Activated CD4-positive, alpha-beta T cell treated with anti-CD3 and anti-CD28 coated beads, Interleukin-2, amount 10 ng/mL, durations not matched to agents 24 days and 14 days (primary cell): ENCODE data around the gene DHRS7B. TPM values are rescaled to one million over a fixed set of nuclear protein-coding genes. Genes with fewer than 3 reads are reported as not detected.
"Not testable (repeated sequence)": the region's sequence is repeated elsewhere in the genome, so short reads cannot be mapped to it uniquely, and the experiment has no call there.

ENCODE experiments used
- DNase-seq: peaks from one replicate; pipeline ENCODE4 v3.0.0; 2022
- H3K27ac Mint-ChIP-seq: one replicate; pipeline ENCODE4 v1.8.0; 2022; ENCODE audit warnings: mild to moderate bottlenecking, mixed read lengths
- H3K27me3 Mint-ChIP-seq: one replicate; pipeline ENCODE4 v1.8.0; 2022; ENCODE audit warnings: mixed read lengths
- H3K36me3 Mint-ChIP-seq: one replicate; pipeline ENCODE4 v1.8.0; 2022; ENCODE audit warnings: low read depth, mild to moderate bottlenecking, mixed read lengths
- H3K4me1 Mint-ChIP-seq: one replicate; pipeline ENCODE4 v1.8.0; 2021; ENCODE audit warnings: mixed read lengths
- H3K4me3 Mint-ChIP-seq: one replicate; pipeline ENCODE4 v1.8.0; 2022; ENCODE audit warnings: mild to moderate bottlenecking, moderate library complexity, mixed read lengths
- H3K9me3 Mint-ChIP-seq: one replicate; pipeline ENCODE4 v1.8.0; 2021; ENCODE audit warnings: mixed read lengths
- intact Hi-C: fragments of 100-400 bp; cut with micrococcal nuclease; formaldehyde crosslinking; loops from one replicate; pipeline ENCODE4 v1.15.1; 2023
- total RNA-seq: library from RNA; stranded (reverse); gene quantifications from 2 replicates; pipeline ENCODE4 v1.2.3, GENCODE V29; 2022

DHRS7B gene
- total RNA-seq, 1 donor from 2014 or later: 22.8 TPM

GRCh38 chr17:21218101-21218500, 91.3 kb downstream of the DHRS7B start:
- Mint-ChIP-seq H3K4me1 (peaks cover 30% of the 10 kb centered on the region), H3K27ac (peak overlapping the region; percentile 58), H3K27me3 (no peaks in the 10 kb centered on the region), H3K4me3 (no peak overlapping the region), H3K36me3 (peaks cover 23% of the 10 kb centered on the region), H3K9me3 (no peaks in the 10 kb centered on the region)
- intact Hi-C loops: no loop called here
- no peak for DNase-seq

DNA sequence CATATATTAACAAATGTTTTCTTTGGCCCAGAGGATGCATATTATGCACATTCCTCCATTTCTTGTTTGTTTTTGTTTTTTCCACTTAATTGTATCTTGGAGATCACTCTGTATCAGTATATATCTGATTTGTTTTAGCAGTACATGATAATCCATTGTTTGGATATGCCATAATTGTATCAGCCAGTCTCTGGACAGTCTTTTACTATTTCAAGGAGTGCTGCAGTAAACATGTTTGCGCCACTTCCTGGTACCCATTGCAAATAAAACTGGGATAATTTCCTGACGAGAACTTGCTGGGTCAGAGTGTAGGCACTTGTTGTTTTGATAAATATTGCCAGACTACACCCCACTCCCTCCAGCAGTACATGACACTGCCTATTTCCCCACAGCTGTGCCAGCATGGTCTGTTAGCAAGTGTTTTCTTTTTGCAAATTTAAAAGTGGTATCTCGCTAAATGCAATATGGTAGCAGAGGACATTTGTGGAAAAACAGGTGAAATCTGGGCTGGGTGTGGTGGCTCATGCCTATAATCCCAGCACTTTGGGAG, 92.1 kb downstream of the DHRS7B start:
- Mint-ChIP-seq H3K9me3 (no peaks in the 10 kb centered on the region), H3K4me3 (no peak overlapping the region), H3K36me3 (peaks cover 23% of the 10 kb centered on the region), H3K27ac (no peak overlapping the region), H3K4me1 (peaks cover 27% of the 10 kb centered on the region), H3K27me3 (no peaks in the 10 kb centered on the region)
- intact Hi-C loops: no loop called here
- DNase-seq: no peak

GRCh38 chr17:21223086-21223485, 96.3 kb downstream of the DHRS7B start:
- H3K4me3 Mint-ChIP-seq: no peak overlapping the region
- no peak overlapping the region for H3K27ac Mint-ChIP-seq
- intact Hi-C loops: no loop called here
- peaks cover 2% of the 10 kb centered on the region for H3K4me1 Mint-ChIP-seq
- DNase-seq: no peak
- peaks cover 12% of the 10 kb centered on the region for H3K36me3 Mint-ChIP-seq
- H3K27me3 Mint-ChIP-seq: no peaks in the 10 kb centered on the region
- H3K9me3 Mint-ChIP-seq: no peaks in the 10 kb centered on the region

- H3K9me3 Mint-ChIP-seq, H3K4me3 Mint-ChIP-seq, H3K27ac Mint-ChIP-seq, H3K4me1 Mint-ChIP-seq, H3K36me3 Mint-ChIP-seq, DNase-seq, intact Hi-C loops, H3K27me3 Mint-ChIP-seq: not testable (repeated sequence)
Measured at GRCh38 chr17:21227277-21227676, 100.5 kb downstream of the DHRS7B start.

GRCh38 chr17:21228111-21228510, 101.3 kb downstream of the DHRS7B start:
- no peak for DNase-seq
- Mint-ChIP-seq H3K36me3 (no peaks in the 10 kb centered on the region), H3K4me3 (no peak overlapping the region), H3K27me3 (no peaks in the 10 kb centered on the region), H3K9me3 (no peaks in the 10 kb centered on the region), H3K27ac (no peak overlapping the region), H3K4me1 (no peaks in the 10 kb centered on the region)
- intact Hi-C loops: no loop called here

DNA sequence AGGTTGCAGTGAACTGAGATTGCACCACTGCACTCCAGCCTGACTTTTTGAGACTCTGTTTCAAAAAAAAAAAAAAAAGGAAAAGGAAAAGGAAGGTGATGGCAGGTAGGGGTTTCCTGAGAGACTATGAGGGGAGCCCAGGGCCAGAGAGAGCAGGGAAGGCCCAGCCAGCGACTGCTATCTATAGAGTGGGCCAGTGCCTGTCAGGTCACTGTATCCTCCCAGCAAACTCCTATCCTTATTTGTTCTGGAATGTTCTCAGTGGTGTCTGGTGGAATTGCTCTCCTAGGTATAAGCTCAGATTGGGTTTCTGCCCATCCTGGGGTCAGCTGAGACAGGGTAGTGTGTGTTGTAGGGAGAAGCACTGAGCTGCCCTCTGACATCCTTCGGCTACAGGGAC, 102.1 kb downstream of the DHRS7B start:
- Mint-ChIP-seq H3K9me3 (no peaks in the 10 kb centered on the region), H3K4me1 (no peaks in the 10 kb centered on the region), H3K36me3 (no peaks in the 10 kb centered on the region), H3K4me3 (no peak overlapping the region), H3K27me3 (no peaks in the 10 kb centered on the region), H3K27ac (no peak overlapping the region)
- intact Hi-C loops: no loop called here
- no peak for DNase-seq

DNA sequence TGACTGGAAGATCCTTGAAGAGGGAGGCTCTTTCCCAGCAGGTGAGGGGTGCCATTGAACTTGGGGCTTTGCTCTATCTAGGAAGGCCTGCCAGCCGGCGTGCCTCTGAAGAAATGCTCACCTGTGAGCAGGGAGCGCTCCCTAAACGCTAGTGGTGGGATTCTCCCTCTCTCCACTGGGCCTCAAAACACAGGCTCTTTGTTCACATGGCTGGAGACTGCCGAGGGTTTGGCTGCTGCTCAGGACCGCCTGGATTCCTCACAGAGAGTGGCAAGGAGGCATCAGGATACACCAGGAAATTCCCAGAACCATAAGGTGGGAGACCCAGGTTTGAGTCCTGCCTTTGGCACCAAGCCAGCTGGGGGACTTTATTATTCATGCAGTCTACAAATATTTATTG, 104.8 kb downstream of the DHRS7B start:
- peaks cover 8% of the 10 kb centered on the region for H3K36me3 Mint-ChIP-seq
- no peak for DNase-seq
- peaks cover 3% of the 10 kb centered on the region for H3K4me1 Mint-ChIP-seq
- H3K9me3 Mint-ChIP-seq: peaks cover 13% of the 10 kb centered on the region
- no peak overlapping the region for H3K4me3 Mint-ChIP-seq
- H3K27ac Mint-ChIP-seq: no peak overlapping the region
- intact Hi-C loops: no loop called here
- H3K27me3 Mint-ChIP-seq: no peaks in the 10 kb centered on the region

DNA sequence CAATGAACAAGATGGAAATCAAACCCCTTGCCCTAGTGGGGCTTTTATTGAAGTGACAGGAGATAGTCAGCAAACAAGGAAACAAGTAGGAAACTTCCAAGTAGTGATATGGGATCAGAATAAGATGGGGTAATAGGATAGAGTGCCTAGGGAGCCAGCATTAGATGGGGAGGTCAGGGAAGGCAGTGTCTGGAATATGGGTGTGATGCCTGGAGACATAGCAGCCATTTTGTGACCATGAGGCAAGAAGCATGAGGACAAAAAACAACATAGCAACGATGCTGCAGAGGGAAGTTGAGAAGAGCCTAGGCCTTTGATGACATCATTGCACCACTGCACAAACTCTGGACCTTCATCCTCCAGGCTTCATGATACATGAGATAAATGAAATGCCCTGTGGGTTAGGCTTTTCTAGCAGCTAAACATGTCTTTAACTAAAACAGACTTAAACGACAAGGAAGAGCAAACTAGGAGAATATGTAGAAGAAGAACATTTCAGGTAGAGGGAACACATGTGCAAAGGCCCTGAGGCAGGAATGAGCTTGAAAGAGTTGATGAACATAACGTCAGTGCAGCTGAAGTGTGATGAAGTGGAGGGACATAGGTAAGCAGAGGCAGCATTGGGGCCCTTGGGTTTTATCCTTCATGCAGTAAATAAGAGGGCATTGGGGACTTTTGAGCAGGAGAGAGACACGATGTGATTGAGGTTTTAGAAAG, 105.4 kb downstream of the DHRS7B start:
- Mint-ChIP-seq H3K36me3 (peaks cover 8% of the 10 kb centered on the region), H3K4me1 (peaks cover 3% of the 10 kb centered on the region), H3K9me3 (peaks cover 13% of the 10 kb centered on the region), H3K4me3 (no peak overlapping the region), H3K27me3 (no peaks in the 10 kb centered on the region), H3K27ac (no peak overlapping the region)
- intact Hi-C loops: no loop called here
- no peak for DNase-seq

DNA sequence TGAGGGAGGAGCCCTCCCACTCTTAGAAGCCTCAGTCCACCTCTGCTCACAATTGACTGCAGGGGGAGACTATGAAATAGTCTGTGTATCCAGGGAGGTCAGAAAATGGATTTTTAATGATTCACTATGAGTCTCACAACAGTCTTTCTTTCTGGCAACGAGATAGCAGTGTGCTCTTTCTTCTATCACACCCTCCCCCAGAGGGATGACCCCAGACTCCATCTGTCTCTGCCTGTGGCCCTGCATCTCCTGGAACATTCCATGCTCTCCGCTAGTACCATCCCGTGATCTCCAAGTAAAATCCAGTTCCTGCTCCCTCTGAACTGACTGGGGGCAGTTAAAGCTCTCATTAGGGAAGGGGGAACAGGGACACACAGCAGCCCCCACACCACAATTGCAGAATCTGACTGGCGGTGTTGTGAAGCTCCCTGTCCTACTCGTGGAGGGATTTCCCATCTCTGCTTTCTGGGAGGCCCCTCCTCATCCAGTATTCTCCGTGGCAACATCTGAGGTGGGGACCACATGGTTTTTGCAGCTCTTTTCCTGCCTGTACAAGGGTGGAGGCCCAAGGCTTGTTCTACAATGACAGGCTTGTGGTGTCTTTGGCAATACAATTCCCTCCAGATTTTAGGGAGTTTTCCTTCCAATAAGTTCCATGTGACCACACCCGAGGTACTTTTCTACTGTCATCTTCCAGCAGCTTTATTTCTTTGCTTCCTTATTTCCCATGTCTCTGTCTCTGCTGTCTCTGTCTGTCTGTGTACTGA, 107.0 kb downstream of the DHRS7B start:
- H3K36me3 Mint-ChIP-seq: peaks cover 8% of the 10 kb centered on the region
- DNase-seq: no peak
- H3K4me3 Mint-ChIP-seq: no peak overlapping the region
- intact Hi-C loops: no loop called here
- H3K27ac Mint-ChIP-seq: no peak overlapping the region
- no peaks in the 10 kb centered on the region for H3K27me3 Mint-ChIP-seq
- peaks cover 13% of the 10 kb centered on the region for H3K9me3 Mint-ChIP-seq
- peaks cover 3% of the 10 kb centered on the region for H3K4me1 Mint-ChIP-seq

GRCh38 chr17:21235921-21236320, 109.2 kb downstream of the DHRS7B start:
- peak overlapping the region; percentile 76 for H3K27ac Mint-ChIP-seq
- intact Hi-C loops: no loop called here
- H3K27me3 Mint-ChIP-seq: no peaks in the 10 kb centered on the region
- H3K4me1 Mint-ChIP-seq: peaks cover 3% of the 10 kb centered on the region
- H3K36me3 Mint-ChIP-seq: peaks cover 8% of the 10 kb centered on the region
- DNase-seq: no peak
- peaks cover 13% of the 10 kb centered on the region for H3K9me3 Mint-ChIP-seq
- H3K4me3 Mint-ChIP-seq: no peak overlapping the region

DNA sequence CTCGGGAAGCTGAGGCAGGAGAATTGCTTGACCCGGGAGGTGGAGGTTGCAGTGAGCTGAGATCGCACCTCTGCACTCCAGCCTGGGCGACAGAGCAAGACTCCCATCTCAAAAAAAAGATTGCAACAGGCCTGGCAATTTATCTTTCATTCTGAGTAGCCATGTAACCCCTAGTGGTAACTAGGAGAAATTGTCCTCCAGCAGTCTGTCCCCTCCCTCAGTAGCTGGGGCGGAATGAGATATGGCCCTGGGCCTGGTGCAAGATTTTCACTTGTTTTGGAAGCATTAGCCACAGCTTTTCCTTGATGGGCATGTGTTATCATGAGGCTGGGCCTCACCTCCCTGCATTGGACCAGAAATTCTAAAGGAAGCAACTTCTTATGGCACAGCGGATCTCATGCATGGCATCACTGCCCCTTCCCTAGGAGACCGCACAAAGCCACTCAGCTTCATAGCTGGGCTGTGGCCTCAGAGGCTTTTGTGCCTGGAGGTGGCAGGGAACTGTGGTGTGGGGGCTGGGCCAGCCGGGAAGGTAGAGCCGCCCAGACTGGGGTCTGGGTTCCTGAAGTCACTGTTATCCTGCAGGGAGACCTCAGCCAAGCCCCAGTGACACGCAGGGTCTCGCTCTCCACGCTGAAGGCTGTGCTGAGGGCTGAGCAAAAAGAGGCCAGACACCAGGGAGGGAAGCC, 113.1 kb downstream of the DHRS7B start:
- Mint-ChIP-seq H3K27me3 (no peaks in the 10 kb centered on the region), H3K27ac (no peak overlapping the region), H3K9me3 (peaks cover 13% of the 10 kb centered on the region), H3K4me3 (no peak overlapping the region), H3K36me3 (peaks cover 6% of the 10 kb centered on the region), H3K4me1 (peaks cover 3% of the 10 kb centered on the region)
- DNase-seq: peak; percentile 60
- intact Hi-C loops: no loop called here

- no peak overlapping the region for H3K4me3 Mint-ChIP-seq
- intact Hi-C loops: no loop called here
- H3K27ac Mint-ChIP-seq: no peak overlapping the region
- no peak for DNase-seq
- H3K9me3 Mint-ChIP-seq: peaks cover 7% of the 10 kb centered on the region
- H3K4me1 Mint-ChIP-seq: peaks cover under 1% of the 10 kb centered on the region
- H3K27me3 Mint-ChIP-seq: no peaks in the 10 kb centered on the region
- H3K36me3 Mint-ChIP-seq: peaks cover 4% of the 10 kb centered on the region
Measured at GRCh38 chr17:21240369-21241055, 113.7 kb downstream of the DHRS7B start.
